IMR-90 (cell line): ENCODE data around the gene USP7. TPM values are rescaled to one million over a fixed set of nuclear protein-coding genes. Genes with fewer than 3 reads are reported as not detected.

Experiments used
- ATAC-seq: fragments of 200-7000 bp; cut with Tn5 transposase; 2 replicates; pipeline ENCODE4 v1.9.1; 2020; ENCODE audit warnings: low read depth, mild to moderate bottlenecking, moderate library complexity
- BruUV-seq: library from RNA; stranded (reverse); fragments of 400-500 nt; replicated peaks from 2 replicates; lab custom pipeline; 2021; lab: Mats Ljungman, UMichigan
- CTCF ChIA-PET: fragments of 300-600 bp; formaldehyde crosslinking; extraction: SDS; loops from one replicate; lab custom pipeline; 2021; ENCODE audit warnings: antibody characterized with exemption; lab: Yijun Ruan, JAX
- POLR2A ChIA-PET: fragments of 300-600 bp; sonication (Branson Sonifier 250); formaldehyde crosslinking; loops from one replicate; lab custom pipeline; 2022; ENCODE audit warnings: antibody characterized with exemption; ENCODE audit not compliant: unreplicated experiment; lab: Charles Lee
- DNase-seq: peaks from one replicate; pipeline ENCODE4 v3.0.0; 2013
- H2AFZ ChIP-seq: replicated peaks from 2 replicates; pipeline ENCODE3; 2013; ENCODE audit warnings: low read length, mild to moderate bottlenecking; ENCODE audit not compliant: poor library complexity
- H2AK5ac ChIP-seq: 2 replicates; pipeline ENCODE4 v1.6.1; 2013; ENCODE audit warnings: low read depth, low read length, inconsistent platforms
- H2AK9ac ChIP-seq: replicated peaks from 2 replicates; pipeline ENCODE3; 2013; ENCODE audit warnings: mild to moderate bottlenecking, low read depth, low read length, moderate library complexity; ENCODE audit not compliant: poor library complexity
- H2BK120ac ChIP-seq: 2 replicates; pipeline ENCODE4 v1.6.1; 2013; ENCODE audit warnings: low read depth, low read length, inconsistent platforms
- H2BK15ac ChIP-seq: 3 replicates; pipeline ENCODE4 v1.6.1; 2013; ENCODE audit warnings: low read depth, low read length, inconsistent platforms
- H2BK20ac ChIP-seq: 2 replicates; pipeline ENCODE4 v1.6.1; 2013; ENCODE audit warnings: low read depth, mild to moderate bottlenecking, inconsistent platforms, low read length, moderate library complexity
- H2BK5ac ChIP-seq: 2 replicates; pipeline ENCODE4 v1.6.1; 2013; ENCODE audit warnings: mild to moderate bottlenecking, low read depth, low read length, inconsistent platforms; ENCODE audit not compliant: poor library complexity, severe bottlenecking
- H3K14ac ChIP-seq: replicated peaks from 2 replicates; pipeline ENCODE4 v1.6.1; 2013; ENCODE audit warnings: low read depth, low read length, inconsistent platforms
- H3K18ac ChIP-seq: 2 replicates; pipeline ENCODE4 v1.6.1; 2013; ENCODE audit warnings: low read depth, low read length, control low read depth
- H3K23ac ChIP-seq: 2 replicates; pipeline ENCODE4 v1.6.1; 2013; ENCODE audit warnings: low read depth, low read length, inconsistent platforms
- H3K27ac ChIP-seq: 2 replicates; pipeline ENCODE4 v1.5.1; 2013; ENCODE audit warnings: mild to moderate bottlenecking, control low read depth, low read length; ENCODE audit not compliant: insufficient read depth
- H3K27me3 ChIP-seq: 2 replicates; pipeline ENCODE4 v1.6.1; 2013; ENCODE audit warnings: low read length; ENCODE audit not compliant: control insufficient read depth, insufficient read depth
- H3K36me3 ChIP-seq: 2 replicates; pipeline ENCODE4 v1.6.1; 2013; ENCODE audit warnings: low read length, mixed read lengths; ENCODE audit not compliant: control insufficient read depth, insufficient read depth
- H3K4ac ChIP-seq: 2 replicates; pipeline ENCODE4 v1.6.1; 2013; ENCODE audit warnings: low read depth, low read length, inconsistent platforms
- H3K4me1 ChIP-seq: 2 replicates; pipeline ENCODE4 v1.6.1; 2013; ENCODE audit warnings: low read length, mixed read lengths; ENCODE audit not compliant: control insufficient read depth, insufficient read depth
- H3K4me2 ChIP-seq: 2 replicates; pipeline ENCODE4 v1.6.1; 2013; ENCODE audit warnings: low read depth, mild to moderate bottlenecking, control low read depth, low read length, moderate library complexity
- H3K4me3 ChIP-seq: 2 replicates; pipeline ENCODE4 v1.5.1; 2013; ENCODE audit warnings: low read depth, mild to moderate bottlenecking, control low read depth, low read length, moderate library complexity; ENCODE audit not compliant: insufficient read depth
- H3K56ac ChIP-seq: 2 replicates; pipeline ENCODE4 v1.6.1; 2013; ENCODE audit warnings: low read length, inconsistent platforms; ENCODE audit not compliant: insufficient read depth; ENCODE audit errors: extremely low read depth
- H3K79me1 ChIP-seq, 2 experiments: 2 replicates each; pipeline ENCODE4 v1.6.1; 2013; ENCODE audit warnings: low read length in 2 of 2, inconsistent platforms in 1 of 2, low read depth in 1 of 2
- H3K9ac ChIP-seq: 2 replicates; pipeline ENCODE4 v1.6.1; 2013; ENCODE audit warnings: low read depth, low read length, control low read depth
- H3K9me1 ChIP-seq: 2 replicates; pipeline ENCODE4 v1.6.1; 2013; ENCODE audit warnings: low read length, inconsistent platforms; ENCODE audit not compliant: insufficient read depth
- H3K9me3 ChIP-seq: 2 replicates; pipeline ENCODE4 v1.6.1; 2013; ENCODE audit warnings: low read length; ENCODE audit not compliant: control insufficient read depth, insufficient read depth
- H4K20me1 ChIP-seq: 2 replicates; pipeline ENCODE4 v1.6.1; 2013; ENCODE audit warnings: low read length, inconsistent platforms; ENCODE audit not compliant: insufficient read depth
- H4K5ac ChIP-seq: 2 replicates; pipeline ENCODE4 v1.6.1; 2013; ENCODE audit warnings: mild to moderate bottlenecking, low read depth, low read length, control low read depth
- H4K8ac ChIP-seq, 2 experiments: 2 replicates each; pipeline ENCODE4 v1.6.1; 2013; ENCODE audit warnings: low read depth in 2 of 2, low read length in 2 of 2, control low read depth in 1 of 2, inconsistent platforms in 1 of 2
- H4K91ac ChIP-seq: 2 replicates; pipeline ENCODE4 v1.6.1; 2013; ENCODE audit warnings: low read depth, low read length, inconsistent platforms; ENCODE audit not compliant: insufficient read depth
- CEBPB ChIP-seq: IDR thresholded peaks from 2 replicates; pipeline ENCODE4 v1.6.1; 2012; ENCODE audit warnings: low read depth, low read length, improper control_type of control experiment
- CTCF ChIP-seq: conservative IDR thresholded peaks from 2 replicates; pipeline ENCODE4 v1.5.1; 2012; ENCODE audit warnings: mild to moderate bottlenecking, low read depth, low read length, improper control_type of control experiment
- ELK1 ChIP-seq: fragments of 150-350 bp; IDR thresholded peaks from 2 replicates; pipeline ENCODE4 v1.6.1; 2016; ENCODE audit warnings: low read depth, mild to moderate bottlenecking, low read length, moderate library complexity, borderline replicate concordance
- FOS ChIP-seq: fragments of 150-350 bp; IDR thresholded peaks from 2 replicates; pipeline ENCODE4 v1.6.1; 2016; ENCODE audit warnings: low read depth, low read length
- MAFK ChIP-seq: IDR thresholded peaks from 2 replicates; pipeline ENCODE4 v1.6.1; 2012; ENCODE audit warnings: low read depth, low read length, improper control_type of control experiment
- MAZ ChIP-seq: IDR thresholded peaks from 2 replicates; pipeline ENCODE4 v1.6.1; 2012; ENCODE audit warnings: low read depth, mild to moderate bottlenecking, low read length, improper control_type of control experiment, moderate library complexity, borderline replicate concordance
- MXI1 ChIP-seq: IDR thresholded peaks from 2 replicates; pipeline ENCODE4 v1.6.1; 2012; ENCODE audit warnings: low read depth, mild to moderate bottlenecking, low read length, moderate library complexity, borderline replicate concordance
- NFE2L2 ChIP-seq: fragments of 150-350 bp; IDR thresholded peaks from 2 replicates; pipeline ENCODE4 v1.6.1; 2016; ENCODE audit warnings: low read depth, mild to moderate bottlenecking, low read length
- POLR2A ChIP-seq: IDR thresholded peaks from 2 replicates; pipeline ENCODE4 v1.6.1; 2012; ENCODE audit warnings: mild to moderate bottlenecking, low read depth, low read length
- RAD21 ChIP-seq: IDR thresholded peaks from 2 replicates; pipeline ENCODE4 v1.6.1; 2012; ENCODE audit warnings: low read length, improper control_type of control experiment
- RFX5 ChIP-seq: IDR thresholded peaks from 2 replicates; pipeline ENCODE4 v1.8.0; 2012; ENCODE audit warnings: low read depth, mild to moderate bottlenecking, low read length, moderate library complexity
- SMC3 ChIP-seq: fragments of 150-350 bp; IDR thresholded peaks from 2 replicates; pipeline ENCODE4 v1.6.1; 2016; ENCODE audit warnings: low read depth, mild to moderate bottlenecking, antibody characterized with exemption, low read length, moderate library complexity
- USF2 ChIP-seq: fragments of 150-350 bp; IDR thresholded peaks from 2 replicates; pipeline ENCODE4 v1.6.1; 2017; ENCODE audit warnings: mild to moderate bottlenecking, antibody characterized with exemption, low read length, low read depth
- WGBS, 2 experiments: methylation state at CpG; one replicate each; pipeline versions ENCODE4 v1.1.5 to v1.1.7; 2013; ENCODE audit warnings: missing lambda C conversion rate in 2 of 2; ENCODE audit not compliant: insufficient read length in 1 of 2; ENCODE audit errors: extremely low coverage in 2 of 2; 5-methylcytosine and 5-hydroxymethylcytosine counted together
- dilution Hi-C: fragments of 300-500 bp; cut with HindIII; formaldehyde crosslinking; loops from one replicate; pipeline ENCODE4 v1.14.3; 2018; ENCODE audit warnings: low sequenced_read_pairs; ENCODE audit not compliant: unreplicated experiment
- in situ Hi-C: fragments of 300-500 bp; cut with MboI; formaldehyde crosslinking; loops from 3 replicates; pipeline ENCODE4 v1.14.3; 2019; ENCODE audit warnings: low sequenced_read_pairs, inconsistent platforms, mixed read lengths
- intact Hi-C: fragments of 100-400 bp; cut with micrococcal nuclease; formaldehyde crosslinking; loops from 2 replicates; pipeline ENCODE4 v1.10.0; 2022
- polyA plus RNA-seq, 3 experiments: library from polyadenylated mRNA; depleted of rRNA; stranded (reverse); fragments of >200 nt; gene quantifications; 2 replicates each; pipeline ENCODE4 v1.2.3, GENCODE V29; 2012; ENCODE audit warnings: low replicate concordance in 1 of 3
- total RNA-seq: library from RNA; depleted of rRNA; stranded (reverse); fragments of >200 nt; gene quantifications from 2 replicates; pipeline ENCODE4 v1.2.3, GENCODE V29; 2012

Gene USP7
- total and polyA plus RNA-seq, 2 of the 4 experiments (the other 2 are of a cell fraction): 17.8 to 28.3 TPM

DNA sequence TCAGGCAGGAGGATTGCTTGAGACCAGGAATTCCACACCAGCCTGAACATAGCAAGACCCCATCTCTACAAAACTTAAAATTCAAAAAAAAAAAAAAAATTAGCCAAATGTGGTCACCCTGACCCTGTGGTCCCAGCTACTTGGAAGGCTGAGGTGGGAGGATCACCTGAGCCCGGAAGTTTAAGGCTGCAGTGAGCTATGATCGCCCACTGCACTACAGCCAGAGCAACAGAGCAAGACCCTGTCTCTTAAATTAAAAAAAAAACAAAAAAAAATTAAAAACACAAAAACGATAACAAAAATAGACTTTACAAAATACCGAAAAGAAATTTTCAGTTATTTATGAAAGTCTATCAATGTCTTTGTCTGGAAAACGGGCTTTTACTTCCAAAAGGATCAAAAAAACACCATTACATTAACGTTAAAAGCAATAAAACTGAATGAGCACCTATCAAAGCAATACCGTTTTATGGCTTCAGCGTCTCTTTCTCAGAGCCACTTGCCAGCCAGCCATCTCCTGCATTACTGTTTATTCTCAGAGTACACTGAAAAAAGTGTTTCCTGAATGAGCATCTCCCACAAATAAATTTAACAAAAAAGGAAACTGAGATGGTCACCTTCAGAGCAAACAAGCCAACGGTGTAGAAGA is 6.1 kb downstream of the USP7 start:
- CTCF ChIA-PET: no interaction called here
- POLR2A ChIA-PET: no interaction called here
- Histone ChIP-seq H4K20me1 (peaks cover 95% of the 10 kb centered on the region), H2BK15ac (no peak overlapping the region), H4K8ac (no peak overlapping the region), H2BK5ac (no peak overlapping the region), H3K56ac (no peak overlapping the region), H3K4me1 (peaks cover 37% of the 10 kb centered on the region), H2AK9ac (no peak overlapping the region), H3K9ac (no peak overlapping the region), H3K36me3 (no peaks in the 10 kb centered on the region), H3K23ac (peak overlapping the region; percentile 8; the same call in 1 of the 2 replicates), H3K4ac (no peak overlapping the region), H3K4me3 (no peak overlapping the region), H3K79me1 (peaks cover 0 to 71% of the 10 kb centered on the region in 2 experiments; a peak in 2 of 4 replicates), H3K9me1 (peaks cover 35% of the 10 kb centered on the region), H3K14ac (no peak overlapping the region), H4K91ac (no peak overlapping the region), H3K4me2 (no peak overlapping the region; the same call in 1 of the 2 replicates), H2BK120ac (no peak overlapping the region), H2BK20ac (no peak overlapping the region), H3K27me3 (no peaks in the 10 kb centered on the region), H3K18ac (no peak overlapping the region), H3K27ac (no peak overlapping the region), H3K9me3 (no peaks in the 10 kb centered on the region), H2AK5ac (no peak overlapping the region), H2AFZ (no peak overlapping the region), H4K5ac (no peak overlapping the region)
- TF ChIP-seq ELK1: no peak
- TF ChIP-seq MAZ: no peak
- TF ChIP-seq MAFK: no peak
- no peak for TF ChIP-seq USF2
- no peak for TF ChIP-seq CEBPB
- TF ChIP-seq FOS: no peak
- TF ChIP-seq MXI1: no peak
- TF ChIP-seq POLR2A: no peak
- no peak for TF ChIP-seq NFE2L2
- TF ChIP-seq RFX5: no peak
- TF ChIP-seq RAD21: no peak
- TF ChIP-seq SMC3: no peak
- TF ChIP-seq CTCF: no peak
- in situ Hi-C loops (no loop called here), intact Hi-C loops (loop anchor here (1.0 kb wide), 1 partner anchor 7 kb away; no protein-coding TSS in a partner anchor), dilution Hi-C loops (no loop called here)
- WGBS, 2 experiments: 89 to 93% methylated on average over 2 to 4 of the region's 9 CpGs
- ATAC-seq: no peak
- no peak for DNase-seq
- no TSS peak for BruUV-seq
